ENCODE measurements around the gene ZNF862. TPM values are rescaled to one million over a fixed set of nuclear protein-coding genes. Genes with fewer than 3 reads are reported as not detected.
"Not testable (repeated sequence)": the region's sequence is repeated elsewhere in the genome, so short reads cannot be mapped to it uniquely, and the experiment has no call there.

The ZNF862 gene
- total RNA-seq, 1 donor from 2014 or later: 14.2 TPM

DNA sequence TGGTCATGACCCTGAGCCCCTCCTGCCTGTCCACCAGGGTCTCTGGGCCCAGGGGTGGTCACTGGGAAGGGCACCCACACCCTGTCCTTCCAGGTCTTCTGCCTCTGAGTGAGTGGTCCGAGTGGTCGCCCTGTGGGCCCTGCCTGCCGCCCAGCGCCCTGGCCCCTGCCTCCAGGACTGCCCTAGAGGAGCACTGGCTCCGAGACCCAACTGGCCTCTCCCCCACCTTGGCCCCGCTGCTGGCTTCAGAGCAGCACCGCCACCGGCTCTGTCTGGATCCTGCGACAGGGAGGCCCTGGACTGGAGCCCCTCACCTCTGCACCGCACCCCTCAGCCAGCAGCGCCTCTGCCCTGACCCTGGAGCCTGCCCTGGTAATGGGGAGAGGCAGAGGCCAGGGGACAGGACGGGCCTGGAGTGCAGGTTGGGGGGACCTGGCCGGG lies 13.9 kb upstream of the ZNF862 start:
- no peak for DNase-seq (ENCODE audit: low read depth)

DNA sequence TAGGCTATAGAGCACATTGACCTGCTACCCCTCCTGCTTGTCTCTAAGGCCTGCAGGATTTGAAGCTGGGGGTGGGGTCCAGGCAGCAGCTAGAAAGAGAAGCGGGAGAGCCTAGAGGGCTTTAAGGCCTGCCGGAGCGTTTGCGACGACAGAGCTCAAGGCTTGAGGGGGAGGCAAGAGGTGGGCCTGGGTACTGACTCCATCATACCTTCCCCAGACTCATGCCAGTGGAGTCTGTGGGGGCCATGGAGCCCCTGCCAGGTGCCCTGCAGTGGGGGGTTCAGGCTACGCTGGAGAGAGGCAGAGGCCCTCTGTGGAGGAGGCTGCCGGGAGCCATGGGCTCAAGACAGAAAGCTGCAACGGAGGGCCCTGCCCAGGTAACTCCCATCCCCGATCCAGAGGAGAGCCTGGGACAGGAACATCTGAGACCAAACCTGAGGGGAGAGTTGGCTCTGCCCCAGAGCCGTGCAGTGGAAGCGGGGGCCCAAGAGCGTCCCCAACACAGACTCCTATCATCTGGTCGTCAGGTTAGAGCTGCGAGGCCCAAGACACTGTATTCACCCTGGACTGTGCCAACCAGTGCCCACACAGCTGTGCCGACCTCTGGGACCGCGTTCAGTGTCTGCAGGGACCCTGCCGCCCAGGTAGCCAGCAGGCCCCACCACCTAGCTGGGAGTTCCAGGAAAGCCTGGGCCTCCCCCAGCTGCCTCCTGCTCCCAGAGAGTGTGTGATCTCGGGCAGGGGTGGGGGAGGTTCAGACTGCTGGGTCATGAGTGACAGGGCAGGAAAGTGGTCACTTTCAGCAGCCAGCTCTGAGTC lies 13.2 kb upstream of the ZNF862 start:
- no peak for DNase-seq (ENCODE audit: low read depth)

DNA sequence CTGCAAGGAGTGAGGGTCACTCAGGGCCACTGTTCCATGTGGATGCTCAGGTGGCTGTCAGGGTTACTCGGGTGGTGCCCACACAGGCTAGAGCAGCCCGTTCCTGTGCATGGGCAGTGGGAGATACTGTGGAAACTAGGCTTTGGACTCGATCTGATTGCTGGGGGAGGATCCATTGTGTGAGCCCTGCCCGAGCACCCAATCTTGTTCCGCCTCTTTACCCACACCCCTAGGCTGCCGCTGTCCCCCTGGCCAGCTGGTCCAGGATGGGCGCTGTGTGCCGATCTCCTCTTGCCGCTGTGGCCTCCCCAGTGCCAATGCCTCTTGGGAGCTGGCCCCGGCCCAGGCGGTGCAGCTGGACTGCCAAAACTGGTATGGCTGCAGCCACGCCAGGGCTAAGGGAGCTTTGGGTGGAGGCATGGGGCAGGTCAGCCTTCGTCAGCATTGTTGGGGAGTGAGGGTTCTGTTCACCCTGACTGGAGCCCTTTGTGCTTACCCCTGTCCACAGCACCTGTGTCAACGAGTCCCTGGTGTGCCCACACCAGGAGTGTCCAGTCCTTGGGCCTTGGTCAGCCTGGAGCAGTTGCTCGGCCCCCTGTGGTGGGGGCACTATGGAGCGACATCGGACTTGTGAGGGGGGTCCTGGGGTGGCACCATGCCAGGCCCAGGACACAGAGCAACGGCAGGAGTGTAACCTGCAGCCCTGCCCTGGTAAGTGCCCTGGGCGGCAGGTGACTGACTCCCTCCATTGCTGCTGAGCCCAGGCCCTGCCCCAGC lies 12.4 kb upstream of the ZNF862 start:
- DNase-seq (ENCODE audit: low read depth): peak; percentile 91

DNA sequence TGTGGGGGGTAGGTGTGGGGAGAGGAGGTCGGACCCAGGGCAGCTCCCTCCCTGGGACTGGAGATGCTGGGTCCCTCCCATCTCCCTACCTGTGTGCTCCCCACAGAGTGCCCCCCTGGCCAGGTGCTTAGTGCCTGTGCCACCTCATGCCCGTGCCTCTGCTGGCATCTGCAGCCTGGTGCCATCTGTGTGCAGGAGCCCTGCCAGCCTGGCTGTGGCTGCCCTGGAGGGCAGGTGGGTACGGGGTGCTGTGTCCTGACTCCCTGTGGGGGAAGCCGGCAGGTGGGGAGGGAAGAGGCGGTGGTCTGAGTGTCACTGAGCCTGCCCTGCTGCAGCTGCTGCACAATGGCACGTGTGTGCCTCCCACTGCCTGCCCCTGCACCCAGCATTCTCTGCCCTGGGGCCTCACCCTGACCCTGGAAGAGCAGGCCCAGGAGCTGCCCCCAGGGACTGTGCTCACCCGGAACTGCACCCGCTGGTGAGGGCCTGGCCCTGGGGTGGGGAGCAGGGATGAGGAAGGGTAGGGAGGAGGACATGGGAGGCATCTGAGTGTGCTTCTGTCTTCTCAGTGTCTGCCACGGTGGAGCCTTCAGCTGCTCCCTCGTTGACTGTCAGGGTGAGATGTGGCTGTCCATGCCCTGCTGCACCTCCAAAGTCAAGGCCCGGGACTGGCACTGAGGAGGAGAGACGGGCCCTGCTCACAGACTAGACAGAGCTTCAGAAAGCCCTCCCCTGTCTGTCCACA lies 11.7 kb upstream of the ZNF862 start:
- peak; percentile 85 for DNase-seq (ENCODE audit: low read depth)

DNA sequence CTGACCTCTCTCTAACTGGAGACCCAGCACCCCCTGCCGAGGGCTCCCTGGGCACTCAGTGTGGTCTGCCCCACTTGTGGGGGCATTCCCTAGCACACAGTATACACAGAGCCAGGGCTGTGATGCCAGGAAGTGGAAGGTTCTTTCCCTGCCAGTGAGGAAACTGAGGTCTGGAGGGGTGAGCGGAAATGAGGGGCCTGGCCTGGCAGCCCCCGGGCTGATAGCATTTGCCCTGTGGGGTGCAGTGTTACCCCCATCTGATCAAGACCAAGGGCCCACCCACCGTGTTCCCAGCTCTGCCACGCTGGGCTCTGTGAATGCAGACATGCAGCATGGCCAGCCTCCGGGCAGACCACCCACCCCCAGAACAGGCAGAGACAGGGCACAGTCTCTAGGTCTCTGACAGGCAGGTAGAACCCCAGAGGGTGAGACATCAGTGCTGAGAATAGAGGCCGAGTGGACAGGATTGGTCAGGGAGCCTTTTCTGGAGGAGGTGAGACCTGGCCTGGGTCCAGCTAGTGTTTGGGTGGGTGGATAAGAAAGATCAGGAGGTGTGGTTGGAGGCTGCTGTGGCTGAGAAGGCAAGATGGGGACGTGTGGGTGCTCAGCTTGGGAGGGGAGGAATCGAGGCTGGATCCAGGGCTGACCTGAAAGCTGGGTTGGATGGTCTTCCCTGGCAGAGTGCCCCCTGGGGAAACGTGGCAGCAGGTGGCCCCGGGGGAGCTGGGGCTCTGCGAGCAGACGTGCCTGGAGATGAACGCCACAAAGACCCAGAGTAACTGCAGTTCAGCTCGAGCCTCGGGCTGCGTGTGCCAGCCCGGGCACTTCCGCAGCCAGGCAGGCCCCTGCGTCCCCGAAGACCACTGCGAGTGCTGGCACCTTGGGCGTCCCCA lies 10.8 kb upstream of the ZNF862 start:
- no peak for DNase-seq (ENCODE audit: low read depth)

DNA sequence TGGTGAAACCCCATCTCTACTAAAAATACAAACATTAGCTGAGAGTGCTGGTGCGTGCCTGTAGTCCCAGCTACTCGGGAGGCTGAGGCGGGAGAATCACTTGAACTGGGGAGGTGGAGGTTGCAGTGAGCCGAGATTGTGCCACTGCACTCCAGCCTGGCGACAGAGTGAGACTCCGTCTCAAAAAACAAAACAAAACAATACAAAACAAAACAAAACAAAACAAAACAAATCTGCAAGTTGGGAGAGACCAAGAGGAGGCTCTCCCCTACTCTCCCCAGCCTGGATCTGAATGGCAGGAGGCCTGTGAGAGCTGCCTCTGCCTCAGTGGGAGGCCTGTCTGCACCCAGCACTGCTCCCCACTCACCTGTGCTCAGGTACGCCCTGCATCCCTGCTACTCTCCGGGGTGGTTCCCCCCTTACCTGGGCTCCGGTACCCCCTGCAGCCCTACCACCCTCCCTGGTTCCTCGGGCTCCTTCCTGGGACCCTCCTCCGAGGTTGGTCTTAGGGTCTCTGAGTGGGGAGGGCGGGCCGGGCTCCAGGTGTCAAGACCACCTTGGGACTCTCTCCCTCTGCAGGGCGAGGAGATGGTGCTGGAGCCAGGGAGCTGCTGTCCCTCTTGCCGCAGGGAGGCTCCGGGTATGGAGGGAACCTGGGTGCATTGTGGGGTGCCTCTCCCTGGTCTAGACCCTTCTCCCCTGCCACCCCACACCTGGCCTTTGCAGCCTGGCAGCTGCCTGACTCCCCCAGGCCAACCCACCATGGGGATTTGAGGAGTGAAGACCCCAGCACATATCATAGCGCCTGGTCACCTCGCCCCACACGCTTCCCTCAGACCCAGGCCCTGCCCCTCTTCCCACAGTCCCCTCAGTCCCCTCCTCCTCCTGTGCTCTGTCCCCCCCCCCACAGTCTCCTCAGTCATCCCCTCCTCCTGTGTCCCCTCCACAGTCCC lies 9.5 kb upstream of the ZNF862 start:
- no peak for DNase-seq (ENCODE audit: low read depth)

DNA sequence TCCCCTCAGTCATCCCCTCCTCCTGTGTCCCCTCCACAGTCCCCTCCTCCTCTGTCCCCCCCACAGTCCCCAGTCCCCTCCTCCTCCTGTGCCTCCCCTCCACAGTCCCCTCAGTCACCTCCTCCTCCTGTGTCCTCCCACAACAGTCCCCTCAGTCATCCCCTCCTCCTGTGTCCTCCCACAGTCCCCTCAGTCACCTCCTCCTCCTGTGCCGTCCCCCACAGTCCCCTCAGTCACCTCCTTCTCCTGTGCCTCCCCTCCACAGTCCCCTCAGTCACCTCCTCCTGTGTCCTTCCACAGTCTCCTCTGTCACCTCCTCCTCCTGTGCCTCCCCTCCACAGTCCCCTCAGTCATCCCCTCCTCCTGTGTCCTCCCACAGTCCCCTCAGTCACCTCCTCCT lies 7.6 kb upstream of the ZNF862 start:
- not testable (repeated sequence) for DNase-seq (ENCODE audit: low read depth)

DNA sequence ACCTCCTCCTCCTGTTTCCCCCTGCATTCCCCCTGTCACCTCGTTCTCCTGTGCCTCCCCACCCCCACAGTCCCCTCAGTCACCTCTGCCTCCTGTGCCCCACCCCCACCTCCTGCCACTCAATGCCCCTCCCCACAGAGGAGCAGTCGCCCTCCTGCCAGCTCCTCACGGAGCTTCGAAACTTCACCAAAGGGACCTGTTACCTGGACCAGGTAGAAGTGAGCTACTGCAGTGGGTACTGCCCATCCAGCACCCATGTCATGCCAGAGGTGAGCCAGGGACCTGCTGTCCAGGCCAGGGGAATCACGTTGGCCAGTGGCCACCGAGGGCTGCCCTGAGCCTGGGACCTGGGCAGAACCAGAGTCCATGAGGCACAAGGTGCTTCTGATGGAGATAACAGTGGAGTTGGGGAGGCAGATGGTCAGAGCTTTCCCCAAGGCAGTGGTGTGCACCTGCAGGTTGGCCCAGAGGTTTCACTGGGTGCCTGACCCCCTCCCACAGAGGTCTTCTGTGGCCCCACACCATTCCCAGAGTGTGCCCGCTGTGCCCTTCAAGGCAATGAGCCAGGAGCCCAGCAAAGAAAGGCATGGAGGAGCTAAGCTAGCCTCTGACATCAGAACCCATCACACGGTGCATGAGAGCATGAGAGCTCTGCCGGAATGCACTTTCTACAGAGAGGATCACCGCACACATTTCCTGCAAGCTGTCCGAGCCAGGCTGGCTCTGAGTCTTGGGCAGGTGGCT lies 7.0 kb upstream of the ZNF862 start:
- DNase-seq (ENCODE audit: low read depth): peak; percentile 64

DNA sequence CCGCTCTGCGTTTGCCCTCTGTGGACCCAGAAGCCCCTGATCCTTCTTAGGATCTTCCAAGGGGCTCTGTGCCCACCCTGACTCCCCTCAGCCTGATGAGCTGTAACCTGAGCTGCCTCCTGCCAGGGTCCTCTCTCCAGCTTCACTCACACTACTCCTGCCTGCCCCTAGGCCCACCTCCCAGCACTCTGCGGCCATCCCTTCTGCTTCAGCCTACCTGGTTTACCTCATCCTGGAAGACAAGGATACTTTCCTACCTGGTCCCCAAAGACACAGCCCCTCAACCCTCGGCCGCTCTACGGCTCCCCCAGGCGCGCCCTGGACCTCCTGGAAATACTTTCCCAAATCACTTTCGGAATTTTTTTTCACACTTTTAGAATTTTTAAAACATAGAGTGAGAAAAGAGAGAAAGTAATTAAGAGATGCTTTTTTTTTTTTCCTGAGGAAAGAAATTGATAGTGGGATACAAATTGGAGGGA lies 6.4 kb upstream of the ZNF862 start:
- DNase-seq (ENCODE audit: low read depth): no peak

DNA sequence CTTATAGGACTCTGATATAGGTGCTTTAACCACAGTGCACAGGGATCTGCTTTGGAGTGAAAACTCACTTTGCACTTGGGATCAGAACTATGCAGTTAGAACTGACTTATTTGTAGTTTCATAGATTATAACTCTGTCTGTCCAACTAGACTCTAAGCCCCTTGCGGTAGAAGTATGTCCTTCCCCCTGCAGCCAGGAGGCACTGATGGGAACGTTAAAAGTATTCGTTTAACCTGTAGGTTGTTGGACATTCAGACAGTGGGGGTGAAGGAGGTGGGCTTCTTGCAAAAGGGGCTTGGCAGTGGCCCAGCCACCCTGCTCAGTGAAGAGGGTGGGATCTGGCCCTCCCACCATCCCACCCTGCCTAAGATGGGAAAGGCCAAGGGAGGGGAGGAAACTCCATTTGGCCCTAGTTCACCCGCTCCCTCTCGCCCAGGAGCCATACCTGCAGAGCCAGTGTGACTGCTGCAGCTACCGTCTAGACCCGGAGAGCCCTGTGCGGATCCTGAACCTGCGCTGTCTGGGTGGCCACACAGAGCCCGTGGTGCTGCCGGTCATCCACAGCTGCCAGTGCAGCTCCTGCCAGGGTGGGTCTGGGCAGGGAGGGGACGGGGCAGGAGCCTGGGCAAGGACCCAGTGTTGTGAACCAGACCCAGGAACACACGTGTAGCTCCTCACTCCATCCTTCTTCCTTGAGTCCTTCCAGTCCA lies 5.7 kb upstream of the ZNF862 start:
- no peak for DNase-seq (ENCODE audit: low read depth)

DNA sequence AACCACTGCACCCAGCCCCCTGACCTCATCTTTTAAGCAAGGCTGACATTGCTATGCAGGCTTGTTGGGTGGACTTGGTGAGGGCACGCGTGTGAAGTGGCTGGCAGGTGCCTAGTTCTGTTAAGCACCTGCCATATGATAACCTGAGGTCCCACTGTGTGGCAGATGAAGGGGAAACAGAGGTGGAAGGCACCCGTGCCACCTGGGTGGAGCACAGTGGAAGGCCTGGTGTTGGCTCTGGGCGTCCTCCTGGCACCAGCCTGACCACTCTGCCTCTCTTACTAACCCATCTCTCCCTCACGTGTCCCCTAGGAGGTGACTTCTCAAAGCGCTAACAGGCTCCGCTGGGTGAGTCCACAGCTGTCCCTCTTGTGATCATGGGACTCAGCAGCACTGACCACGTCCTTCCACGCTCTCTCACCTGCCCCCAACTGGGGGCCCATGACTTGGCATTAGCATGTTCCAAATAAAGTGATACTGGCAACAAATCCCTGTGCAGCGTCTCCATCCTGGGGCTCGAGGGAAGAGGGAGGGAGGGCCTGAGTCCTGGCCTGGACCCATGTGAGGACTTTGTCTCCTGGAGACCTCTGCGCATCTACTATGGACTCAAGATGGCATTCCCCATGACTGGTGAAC lies 4.6 kb upstream of the ZNF862 start:
- peak; percentile 58 for DNase-seq (ENCODE audit: low read depth)

DNA sequence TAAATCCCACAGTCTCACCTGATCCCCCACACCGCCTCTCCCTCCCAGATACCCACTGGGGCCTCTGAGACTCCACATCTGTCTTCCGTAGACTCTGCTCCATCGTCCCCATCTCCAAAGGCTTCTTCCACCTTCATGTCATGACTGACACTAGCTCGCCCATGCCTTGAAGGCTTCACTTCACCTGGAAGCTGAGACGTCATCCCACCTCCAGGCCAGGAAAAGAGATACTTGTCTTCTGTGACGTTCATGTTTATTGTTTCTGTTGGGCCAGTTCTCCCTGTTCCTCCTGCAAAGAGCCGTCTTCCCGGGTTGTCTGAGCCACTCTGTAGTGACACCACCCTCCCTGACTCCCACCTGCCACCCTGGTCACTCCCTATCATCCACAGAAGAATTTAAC lies 3.6 kb upstream of the ZNF862 start:
- no peak for DNase-seq (ENCODE audit: low read depth)

DNA sequence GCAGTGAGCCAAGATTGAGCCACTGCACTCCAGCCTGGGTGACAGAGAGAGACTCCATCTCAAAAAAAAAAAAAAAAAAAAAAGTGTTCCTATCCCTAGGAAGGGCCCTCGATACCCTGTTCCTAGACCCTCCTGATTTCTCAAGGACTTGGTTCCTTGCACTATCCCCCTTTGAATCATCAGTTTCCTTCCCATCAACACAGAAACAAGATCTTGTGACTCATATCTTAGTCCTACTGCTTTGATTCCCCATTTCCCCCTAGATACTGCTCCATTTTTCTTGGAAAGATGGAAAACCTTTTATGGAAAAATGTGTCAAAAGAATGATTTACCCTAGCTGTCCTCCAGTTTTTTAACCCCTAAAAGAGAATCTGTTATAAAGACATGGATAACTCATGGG lies 1.7 kb upstream of the ZNF862 start:
- DNase-seq (ENCODE audit: low read depth): no peak

DNA sequence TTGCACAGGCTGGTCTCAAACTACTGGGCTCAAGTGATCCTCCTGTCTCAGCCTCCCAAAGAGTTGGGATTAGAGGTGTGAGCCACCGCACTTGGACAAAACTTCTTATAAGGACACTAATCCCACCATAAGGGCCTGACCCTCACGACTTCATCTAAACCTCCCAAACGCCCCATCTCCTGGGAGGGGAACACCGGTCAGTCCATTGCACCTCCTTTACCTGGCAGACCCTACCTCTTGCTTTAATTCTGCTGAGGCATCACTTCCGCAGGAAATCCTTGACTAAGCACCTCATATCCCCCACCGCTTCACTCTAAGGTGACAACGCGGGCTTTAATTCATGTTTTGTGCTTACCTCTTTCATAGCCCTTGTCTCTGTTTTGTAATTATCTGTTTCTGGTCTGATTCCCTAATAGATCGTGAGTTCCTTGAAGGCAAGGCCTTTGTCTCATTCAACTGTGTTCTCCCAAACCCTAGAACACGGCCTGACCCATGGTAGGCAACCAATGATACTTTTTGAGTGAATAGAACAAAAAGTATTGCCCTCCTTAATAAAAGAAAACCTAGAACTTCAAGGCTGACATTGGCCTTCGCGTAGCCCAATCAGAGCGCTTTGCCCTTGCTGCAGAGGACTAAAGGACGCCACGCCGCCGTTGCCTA lies 481 bp upstream of the ZNF862 start:
- no peak for DNase-seq (ENCODE audit: low read depth)

DNA sequence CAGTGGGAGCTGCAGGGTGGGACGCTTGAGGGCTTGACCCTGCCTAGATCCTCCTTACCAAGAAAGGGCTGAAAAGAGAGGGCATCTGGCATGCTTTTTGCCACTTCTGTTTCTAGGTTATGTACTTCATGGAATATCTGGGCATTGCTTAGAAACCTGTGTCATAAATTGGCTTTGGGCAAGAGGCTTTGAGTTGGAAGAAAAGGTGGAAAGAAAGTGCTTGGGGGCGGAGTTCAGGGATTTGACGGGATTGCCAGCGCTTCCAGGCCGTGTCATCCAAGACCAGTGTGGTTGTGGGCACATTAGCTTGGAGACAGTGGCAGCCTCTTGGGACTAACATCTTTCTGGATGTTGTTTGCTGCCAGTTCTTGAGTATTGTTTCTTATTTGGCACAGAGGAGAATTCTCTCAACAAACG lies 825 bp downstream of the ZNF862 start:
- DNase-seq (ENCODE audit: low read depth): peak; percentile 55

DNA sequence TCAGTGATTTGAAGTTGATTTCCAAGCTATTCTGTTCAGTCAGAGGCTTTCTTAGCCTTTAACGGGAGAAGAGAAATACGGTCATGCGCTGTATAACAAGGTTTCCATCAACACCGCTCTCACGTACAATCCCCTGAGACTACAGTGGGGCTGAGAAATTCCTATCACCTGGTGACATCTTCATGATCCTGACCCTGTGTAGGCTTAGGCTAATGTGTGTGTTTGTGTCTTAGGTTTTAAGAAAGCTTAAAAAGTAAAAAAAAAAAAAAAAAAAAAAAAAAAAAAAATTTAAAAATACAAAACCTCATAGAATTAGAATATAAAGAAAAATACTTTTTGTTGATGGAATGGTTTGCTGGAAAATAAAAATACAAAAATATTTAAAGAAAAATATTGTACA lies 1.8 kb downstream of the ZNF862 start:
- DNase-seq (ENCODE audit: low read depth): no peak

DNA sequence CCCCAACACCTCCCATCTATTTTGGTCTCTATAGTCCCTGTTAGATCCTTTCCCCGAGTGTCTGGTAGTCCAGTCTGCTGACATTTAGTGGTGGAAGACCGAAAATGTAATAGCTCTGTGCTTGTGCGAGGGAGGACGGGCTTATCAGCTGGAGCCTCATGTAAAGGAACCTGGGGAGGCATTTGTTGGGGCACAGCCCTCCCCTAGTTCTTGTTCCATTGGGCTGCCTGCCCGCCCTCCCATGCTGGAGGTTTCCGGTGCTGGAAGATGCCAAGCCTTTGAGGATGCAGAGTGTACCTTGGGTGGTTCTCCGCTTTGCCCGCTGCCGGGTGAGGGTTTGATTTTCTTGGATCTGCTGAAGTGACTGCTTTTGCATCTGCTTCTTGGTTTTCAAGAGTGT lies 5.4 kb downstream of the ZNF862 start:
- DNase-seq (ENCODE audit: low read depth): no peak

Measured in myocyte (in vitro differentiated cells).